GM19372 (cell line): ENCODE results near the gene DSP.

ENCODE experiments used
- ATAC-seq: cut with Tn5 transposase; IDR thresholded peaks from one replicate; pipeline ENCODE4 v1.9.1; 2021; ENCODE audit warnings: mild to moderate bottlenecking, low read depth, moderate library complexity; ENCODE audit not compliant: unreplicated experiment

Gene DSP

DNA sequence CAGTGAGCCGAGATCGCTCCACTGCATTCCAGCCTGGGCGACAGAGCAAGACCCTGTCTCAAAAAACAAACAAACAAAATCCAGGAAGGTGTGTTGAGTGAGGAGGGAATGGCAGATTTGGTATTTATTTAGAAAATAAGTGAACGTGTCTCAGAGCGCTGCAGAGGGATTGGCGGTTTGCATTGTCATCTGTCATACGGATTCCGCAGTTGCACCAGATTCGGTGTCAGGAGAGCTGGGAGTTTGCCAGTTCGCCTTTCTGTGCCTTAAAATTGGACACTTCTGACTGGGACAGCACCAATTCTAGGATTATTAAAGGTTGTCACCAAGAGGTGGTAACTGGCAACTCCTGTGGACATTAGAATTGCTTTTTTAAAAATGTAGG is 49.4 kb downstream of the DSP start:
- ATAC-seq = no peak

GRCh38 chr6:7591770-7592169 is 50.3 kb downstream of the DSP start:
- ATAC-seq = no peak

GRCh38 chr6:7593229-7593628 is 51.8 kb downstream of the DSP start:
- ATAC-seq = no peak

GRCh38 chr6:7594579-7595125 is 53.2 kb downstream of the DSP start:
- ATAC-seq = no peak

DNA sequence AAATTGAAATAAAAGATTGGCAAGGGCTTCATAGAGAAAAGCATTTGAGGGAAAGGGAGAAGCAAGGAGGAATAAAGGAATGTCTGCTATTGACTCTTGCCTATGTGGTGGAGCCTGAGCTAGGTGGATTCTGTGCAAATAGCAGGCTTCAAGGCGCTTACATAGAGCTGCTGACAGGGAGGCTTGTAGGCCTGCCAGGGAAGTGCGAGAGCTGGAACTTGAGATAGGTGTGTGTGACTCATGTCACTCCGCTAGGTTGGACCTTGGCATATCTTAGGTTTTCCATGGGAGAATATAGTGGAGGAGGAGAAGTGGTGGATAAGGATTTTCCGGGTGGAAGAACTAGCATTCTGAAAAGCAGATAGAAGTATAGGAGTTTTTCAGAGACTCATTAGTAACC is 62.5 kb downstream of the DSP start:
- ATAC-seq = no peak

DNA sequence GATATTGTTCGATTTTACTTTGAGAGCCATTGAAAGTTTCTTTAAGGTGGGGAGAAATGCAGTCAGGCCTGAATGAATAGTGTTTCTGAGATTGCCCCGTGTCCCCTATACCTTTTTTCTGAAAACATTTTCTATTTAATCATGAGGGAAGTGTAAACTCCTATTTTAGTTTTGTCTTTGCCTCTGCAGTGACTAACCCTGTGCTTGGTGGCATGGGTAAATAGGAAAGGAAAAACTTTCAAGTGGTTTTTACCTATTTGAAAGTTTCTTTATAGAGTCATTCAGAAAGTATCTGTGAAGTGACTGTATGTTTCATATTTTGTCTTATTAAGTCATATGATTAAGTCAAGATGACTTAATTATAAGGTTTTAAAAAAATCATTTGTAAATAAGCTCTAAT is 63.0 kb downstream of the DSP start:
- ATAC-seq = no peak

- no peak for ATAC-seq
Observed at GRCh38 chr6:7615611-7616383, 74.3 kb downstream of the DSP start.

DNA sequence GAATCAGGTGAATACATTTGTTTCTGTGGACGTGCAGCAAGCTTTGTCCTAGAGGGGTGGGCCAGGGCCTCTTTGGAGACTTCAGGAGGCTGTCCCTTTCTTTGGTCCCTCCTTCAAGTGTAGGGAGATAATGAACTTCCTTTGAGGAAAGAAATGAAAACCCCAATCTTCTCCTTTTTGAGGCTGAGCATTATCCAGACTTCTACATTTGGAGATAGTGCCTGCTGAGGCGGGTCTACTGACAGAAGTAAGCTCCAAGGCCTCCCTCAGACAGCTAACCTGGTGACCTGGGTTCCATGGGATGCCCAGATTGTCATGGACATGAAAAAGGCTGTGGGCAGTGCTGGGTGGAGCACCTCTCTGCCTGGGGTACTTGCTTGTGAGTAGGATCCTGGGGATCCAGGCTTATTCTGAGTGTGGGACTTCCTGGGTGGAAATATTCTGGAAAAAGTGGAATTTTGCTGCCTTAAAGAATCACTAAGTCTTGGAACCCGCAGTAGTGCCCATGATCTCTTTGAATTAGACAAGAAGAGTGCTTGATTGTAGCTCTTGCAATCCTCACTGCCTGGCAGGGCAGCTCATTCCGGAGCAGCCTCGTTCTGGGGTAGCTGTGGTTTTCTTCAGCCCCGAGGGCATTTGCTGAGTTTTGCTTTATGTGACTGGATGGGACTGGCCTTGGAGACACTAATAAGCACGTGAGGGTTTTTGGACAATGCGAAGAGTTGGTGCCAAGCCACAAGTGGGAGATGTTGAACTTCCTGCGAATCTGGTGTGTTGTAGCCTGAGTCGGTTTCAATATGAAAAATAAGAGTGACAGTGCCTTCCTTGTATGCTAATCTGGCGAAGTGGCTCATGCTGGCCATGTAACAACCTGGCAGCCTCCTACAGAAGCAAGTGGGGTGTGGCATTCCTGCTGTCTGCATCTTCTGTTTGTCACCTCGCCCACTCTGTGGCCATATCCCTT is 76.6 kb downstream of the DSP start:
- ATAC-seq = no peak

- ATAC-seq = no peak
Observed at GRCh38 chr6:7621761-7622160, 80.3 kb downstream of the DSP start.

DNA sequence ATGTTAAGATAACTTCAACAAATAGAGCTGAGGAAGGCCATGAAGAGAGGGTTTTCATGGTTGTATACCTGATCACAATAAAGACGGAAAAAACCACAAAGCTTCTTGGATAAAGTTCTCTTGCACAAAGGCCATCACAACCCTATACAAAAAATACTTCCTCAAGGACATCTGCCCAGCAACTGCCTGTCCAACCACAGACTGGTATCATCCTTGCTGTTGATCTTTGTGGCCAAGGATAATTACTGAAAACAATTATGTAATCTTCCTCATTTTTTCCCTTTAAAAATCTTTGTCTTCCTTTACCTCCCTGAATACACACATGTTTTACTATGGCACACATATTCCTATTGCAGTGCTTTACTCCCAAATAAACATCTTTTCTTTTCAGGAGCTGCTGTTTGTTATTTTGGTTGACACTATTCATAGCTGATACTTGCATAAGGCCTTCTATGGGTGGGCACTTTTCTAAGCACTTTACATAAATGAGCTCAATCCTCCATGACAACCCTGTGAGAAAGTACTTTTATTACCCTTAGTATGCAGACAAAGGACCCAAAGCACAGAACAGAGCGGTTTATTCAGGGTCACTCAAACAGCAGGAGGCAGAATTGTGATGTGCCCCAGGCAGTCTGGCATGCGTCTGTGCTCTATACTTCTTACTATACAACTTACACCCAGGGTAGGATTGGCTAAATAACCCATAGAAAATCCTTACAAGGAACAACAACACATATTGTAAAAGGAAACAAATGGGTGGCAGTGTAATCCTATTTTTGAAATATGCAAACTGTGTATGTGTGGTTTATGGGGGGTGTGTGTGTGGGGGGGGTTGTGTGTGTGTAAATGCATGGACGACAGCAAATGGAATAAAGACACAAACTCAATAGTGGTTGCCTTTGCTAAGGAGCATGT is 83.6 kb downstream of the DSP start:
- ATAC-seq = no peak

GRCh38 chr6:7628479-7628878 is 87.0 kb downstream of the DSP start:
- ATAC-seq = no peak

DNA sequence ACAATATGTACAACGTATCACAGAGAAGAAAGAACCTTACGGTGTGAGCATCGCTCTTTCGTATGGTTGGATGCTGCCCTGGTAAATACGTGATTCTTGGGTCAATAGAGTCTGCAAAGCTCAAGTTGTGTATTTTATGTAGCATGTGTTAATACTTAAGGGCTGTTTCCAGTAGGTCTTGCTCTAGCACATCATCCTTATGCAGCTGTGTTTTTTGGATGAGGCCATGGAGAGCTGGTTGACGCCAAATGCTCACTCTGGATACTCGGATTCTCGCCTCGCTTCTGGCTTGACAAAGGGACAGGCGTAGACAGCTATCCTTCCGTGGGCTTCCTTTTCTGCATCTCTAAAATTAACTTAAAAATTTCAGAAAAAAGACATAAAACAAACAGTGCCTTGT is 87.4 kb downstream of the DSP start:
- no peak for ATAC-seq

DNA sequence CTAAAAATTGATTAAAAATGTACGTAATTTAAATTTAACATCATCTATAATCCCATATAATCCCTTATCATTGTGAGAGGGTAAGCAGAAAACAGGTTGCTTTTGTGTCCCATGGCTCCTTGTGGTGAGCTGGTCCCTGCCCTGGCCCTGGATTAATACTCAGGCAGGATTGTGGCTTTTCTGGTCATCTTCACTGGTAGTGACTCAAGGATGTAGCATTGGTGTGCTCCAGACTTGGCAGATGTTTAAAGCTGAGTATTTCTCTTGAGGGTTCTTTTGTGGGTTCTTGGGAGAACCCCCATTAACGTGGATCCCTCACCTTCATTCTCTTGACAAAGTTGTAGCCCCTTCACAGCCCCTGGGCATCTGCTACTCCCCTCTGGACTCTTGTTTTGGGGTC is 87.8 kb downstream of the DSP start:
- no peak for ATAC-seq

DNA sequence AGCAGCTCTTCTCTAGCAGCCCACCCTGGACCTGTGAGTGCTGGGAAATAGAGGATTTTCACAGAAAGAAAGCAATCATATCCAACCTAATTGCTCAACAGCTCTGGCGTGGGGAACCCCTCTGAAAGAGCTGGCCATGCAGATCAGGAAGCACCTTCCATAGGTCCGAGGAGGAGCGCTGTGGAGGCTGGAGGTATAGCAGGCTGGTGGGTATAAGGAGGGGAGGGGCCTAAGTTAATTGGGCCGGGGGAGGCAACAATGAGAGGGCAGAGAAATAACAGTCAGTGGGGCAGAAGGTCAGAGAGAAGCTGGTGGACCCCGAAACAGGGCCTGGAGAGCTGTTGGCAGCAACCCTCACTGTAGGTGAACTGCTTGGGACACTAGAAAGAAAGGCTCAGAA is 89.3 kb downstream of the DSP start:
- ATAC-seq = no peak

DNA sequence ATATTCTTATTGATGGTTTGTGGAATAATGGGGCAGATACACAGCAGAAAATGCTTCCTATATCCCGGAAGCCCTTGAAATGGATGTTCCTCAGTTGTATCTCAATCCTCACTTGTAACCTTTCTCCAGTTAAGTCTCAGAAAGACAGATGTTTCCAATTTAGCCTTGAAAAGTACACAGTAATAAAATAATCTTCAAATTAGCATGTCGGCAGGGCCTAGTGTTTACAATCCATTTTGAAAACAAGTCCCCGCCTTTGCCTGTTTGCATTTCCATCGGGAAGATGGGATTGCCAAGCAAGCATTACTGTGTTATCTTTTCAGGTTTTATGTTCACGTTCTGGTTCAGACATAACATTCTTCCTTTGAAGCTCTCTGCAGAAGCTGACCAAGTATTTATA is 90.0 kb downstream of the DSP start:
- no peak for ATAC-seq

DNA sequence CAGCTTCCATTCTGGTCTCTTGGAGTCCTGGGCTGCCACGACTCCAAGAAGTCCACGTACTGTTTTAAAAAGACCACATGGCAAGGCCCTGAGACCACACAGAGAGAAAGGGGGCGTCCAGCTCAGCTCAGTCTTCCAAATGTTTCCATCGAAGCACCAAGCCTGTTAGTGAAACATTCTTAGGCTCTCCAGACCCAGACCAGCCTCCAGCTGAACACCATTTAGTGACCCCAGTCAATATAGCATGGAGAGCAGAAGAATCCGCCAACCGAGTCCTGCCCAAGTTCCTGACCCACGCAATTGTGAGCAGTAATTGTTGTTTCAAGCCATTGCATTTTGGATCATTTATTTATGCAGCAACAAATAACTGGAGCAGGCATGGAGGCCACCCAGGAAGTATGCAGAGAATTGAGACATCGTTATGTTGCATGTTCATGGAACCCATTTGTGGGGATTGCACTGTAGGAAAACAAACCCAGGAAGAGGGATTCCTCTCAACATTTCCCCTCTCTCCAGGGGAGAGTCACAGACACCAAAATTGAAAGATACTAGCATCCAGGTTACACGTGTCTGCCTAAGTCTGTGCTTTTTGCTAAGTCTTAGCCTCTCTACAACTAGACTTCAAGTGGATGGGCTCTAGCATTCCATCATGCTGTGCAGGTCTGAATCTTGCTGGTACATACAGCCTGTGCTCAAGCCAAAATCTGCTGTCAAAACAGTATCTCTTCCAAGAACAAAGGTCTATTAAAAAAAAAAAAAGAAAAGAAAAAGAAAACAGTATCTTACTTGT is 91.2 kb downstream of the DSP start:
- ATAC-seq = no peak

DNA sequence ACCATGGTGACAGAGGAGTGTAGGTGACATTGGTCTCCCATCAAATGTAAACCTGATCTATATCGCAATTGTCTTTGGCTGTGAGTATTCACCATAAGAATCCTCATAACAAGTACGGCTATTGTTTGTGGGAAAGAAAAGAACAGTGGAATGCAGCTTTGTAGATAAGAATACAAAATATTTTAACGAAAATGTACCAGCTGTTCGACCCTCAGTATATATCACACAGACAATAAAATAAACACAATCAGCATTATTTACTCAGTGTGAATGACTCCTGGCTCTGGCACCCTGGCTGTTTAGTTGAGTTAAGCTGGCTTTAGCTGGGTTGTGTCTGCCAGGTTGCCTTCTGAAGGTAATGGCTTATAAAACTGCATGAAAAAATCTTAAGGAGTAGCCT is 91.9 kb downstream of the DSP start:
- no peak for ATAC-seq

DNA sequence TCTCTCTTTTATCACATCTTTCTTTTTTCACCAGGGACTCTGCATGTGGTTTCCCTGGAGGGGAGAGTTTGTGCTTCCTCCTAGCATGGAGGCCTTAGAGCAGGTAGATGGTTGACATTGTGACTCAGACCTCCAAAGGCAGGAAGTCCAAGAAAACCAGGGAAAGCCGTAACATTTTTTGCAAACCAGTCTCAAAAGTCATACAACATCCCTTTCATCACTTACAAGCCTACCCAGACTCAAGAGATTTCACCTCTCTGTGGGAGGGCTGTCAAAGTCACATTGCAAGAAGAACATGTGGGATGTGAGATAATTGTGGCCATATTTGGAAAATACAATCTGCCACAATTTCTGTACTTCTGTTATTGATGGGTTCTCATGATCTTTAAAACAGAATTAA is 94.7 kb downstream of the DSP start:
- no peak for ATAC-seq
